Eye (tissue), 1 donor: Measurements from ENCODE around the gene GNL2.
A peak's percentile ranks its signal among the peaks of the same experiment; 100 is the strongest.
"Not testable (repeated sequence)": the region's sequence is repeated elsewhere in the genome, so short reads cannot be mapped to it uniquely, and the experiment has no call there.

ENCODE experiments used
- DNase-seq: peaks from one replicate; pipeline ENCODE4 v3.0.0-alpha.2; 2015

GNL2 gene

GRCh38 chr1:37606481-37607263 lies 10.9 kb upstream of the GNL2 start:
- DNase-seq, result no peak

DNA sequence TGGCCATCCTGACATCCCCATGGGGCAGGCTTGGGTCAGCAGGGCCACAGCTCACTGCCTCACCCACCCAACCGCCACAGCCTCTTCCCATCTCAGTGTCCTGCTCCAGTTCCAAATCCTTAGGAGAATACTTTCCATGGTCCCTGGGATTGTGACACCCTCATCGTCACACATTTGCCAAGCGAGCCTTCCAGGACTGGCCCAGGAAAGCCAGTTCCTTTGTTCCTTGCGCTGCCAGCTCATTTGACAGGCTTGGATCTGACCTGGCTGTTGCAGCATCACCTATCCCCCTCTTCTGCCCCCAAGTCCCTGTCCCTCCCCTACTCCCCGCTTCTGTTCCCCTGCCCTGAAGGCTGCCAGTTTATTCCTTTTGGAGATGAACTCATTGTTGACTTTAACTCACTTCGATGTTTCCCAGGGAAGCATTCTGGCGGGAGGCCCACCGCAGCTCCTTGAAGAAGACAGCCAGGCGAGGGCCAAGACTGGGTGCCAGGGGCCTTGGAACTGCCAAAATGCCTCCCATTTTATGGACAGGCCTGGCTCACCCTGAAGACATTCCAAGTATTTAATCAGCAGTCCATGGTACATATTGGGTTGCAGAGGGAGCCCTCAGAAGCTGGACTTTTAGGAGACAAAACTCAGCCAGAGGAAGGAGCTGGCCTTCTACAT lies 10.2 kb upstream of the GNL2 start:
- no peak for DNase-seq

- no peak for DNase-seq
These were observed 9.4 kb upstream of the GNL2 start for GRCh38 chr1:37605061-37605650.

- peak; percentile 72 for DNase-seq
These were observed 7.3 kb upstream of the GNL2 start for GRCh38 chr1:37602750-37603694.

GRCh38 chr1:37601441-37601840 lies 5.7 kb upstream of the GNL2 start:
- DNase-seq, result no peak

DNA sequence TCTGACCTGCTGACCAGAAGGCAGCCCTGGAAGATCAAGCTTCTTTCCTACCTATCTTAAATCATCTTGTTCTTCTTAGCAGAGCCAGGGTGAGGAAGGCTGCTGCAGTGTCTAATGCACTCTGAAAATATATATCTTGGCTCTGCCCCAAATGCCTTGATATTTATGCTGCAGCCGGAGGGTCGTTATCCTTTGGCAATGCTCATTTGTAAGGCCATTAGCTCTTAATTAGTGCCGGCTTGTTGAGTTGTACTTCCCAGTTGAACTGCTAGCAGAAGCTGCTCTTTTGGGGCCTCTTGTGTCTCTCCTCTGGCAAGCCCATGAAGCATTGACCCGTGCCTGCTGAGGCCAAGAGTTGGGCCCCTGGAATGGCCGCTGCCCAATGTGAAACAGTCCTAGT lies 4.2 kb upstream of the GNL2 start:
- DNase-seq, result peak; percentile 78

DNA sequence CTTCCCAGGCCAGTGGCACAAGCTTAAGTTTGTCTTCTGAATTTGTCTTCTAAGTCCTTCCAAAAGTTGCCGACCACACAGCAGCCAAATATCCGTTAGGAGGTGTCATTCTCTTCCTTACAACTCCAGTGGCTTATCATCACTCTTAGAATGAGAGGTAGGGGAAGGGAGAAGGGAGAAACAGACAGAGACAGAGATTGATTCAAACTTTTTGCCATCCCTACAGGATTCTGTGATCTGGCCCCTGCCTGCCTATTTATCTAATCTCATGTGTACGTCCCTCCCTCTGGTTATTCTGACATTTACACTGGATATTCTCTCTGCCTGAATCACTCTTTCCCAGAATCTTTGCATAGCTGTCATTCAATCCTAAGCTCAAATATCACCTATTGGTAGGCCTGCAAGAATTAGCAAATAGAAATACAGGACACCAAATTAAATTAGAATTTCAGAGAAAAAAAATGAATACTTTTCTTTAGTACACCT lies 488 bp upstream of the GNL2 start:
- DNase-seq, result no peak

DNA sequence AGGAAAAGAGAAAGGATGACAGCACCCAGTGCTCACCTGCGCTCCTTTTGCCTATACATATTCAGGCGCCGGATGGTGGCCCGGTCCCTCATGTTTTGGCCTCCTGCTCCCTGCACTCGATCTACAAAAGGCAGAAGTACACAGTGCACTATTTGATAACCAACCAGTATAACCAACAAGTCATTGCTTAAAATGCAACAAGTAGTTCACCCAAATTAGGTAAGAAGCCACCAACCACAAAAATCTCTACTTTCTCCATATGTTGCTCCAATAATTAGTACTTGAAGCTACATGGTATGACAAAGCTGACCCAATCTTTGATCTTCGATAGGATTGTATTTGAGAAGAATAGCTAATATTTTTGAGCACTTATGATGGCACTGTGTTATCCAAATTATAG lies 2.0 kb downstream of the GNL2 start:
- no peak for DNase-seq

- no peak for DNase-seq
These were observed 6.8 kb downstream of the GNL2 start for GRCh38 chr1:37588939-37589338.

GRCh38 chr1:37584544-37584943 lies 11.2 kb downstream of the GNL2 start:
- not testable (repeated sequence) for DNase-seq

- DNase-seq, result no peak
These were observed 20.0 kb downstream of the GNL2 start for GRCh38 chr1:37575692-37576091.

DNA sequence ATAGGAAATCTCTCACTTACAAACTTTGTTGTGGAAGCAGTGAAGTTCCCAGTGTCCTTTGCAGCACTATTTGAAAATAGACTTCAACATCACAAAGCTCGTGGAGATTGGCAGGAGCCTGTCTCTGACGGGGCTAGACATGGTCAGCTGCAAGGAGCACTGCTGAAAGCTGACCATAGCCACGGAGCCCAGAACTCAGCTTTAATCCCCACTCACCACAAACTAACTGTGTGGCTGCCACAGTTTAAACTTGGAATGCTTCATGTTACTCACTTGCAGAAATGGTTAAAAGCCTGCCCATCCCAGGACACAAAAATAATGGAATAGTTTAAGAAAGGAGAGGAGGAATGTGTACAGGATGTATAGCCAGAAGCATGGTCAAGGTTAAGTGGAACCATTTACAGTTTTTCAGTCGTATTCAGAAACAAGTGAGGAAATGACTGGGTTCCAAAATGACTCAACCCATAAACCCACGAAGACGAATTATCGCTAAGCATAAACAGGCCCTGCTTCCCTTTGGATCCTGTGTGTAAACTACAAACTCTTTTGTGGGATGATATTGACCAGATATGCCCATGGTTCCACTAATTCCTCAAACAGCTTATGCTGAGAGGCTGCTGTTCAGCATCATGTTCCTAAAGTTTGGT lies 20.8 kb downstream of the GNL2 start:
- no peak for DNase-seq

DNA sequence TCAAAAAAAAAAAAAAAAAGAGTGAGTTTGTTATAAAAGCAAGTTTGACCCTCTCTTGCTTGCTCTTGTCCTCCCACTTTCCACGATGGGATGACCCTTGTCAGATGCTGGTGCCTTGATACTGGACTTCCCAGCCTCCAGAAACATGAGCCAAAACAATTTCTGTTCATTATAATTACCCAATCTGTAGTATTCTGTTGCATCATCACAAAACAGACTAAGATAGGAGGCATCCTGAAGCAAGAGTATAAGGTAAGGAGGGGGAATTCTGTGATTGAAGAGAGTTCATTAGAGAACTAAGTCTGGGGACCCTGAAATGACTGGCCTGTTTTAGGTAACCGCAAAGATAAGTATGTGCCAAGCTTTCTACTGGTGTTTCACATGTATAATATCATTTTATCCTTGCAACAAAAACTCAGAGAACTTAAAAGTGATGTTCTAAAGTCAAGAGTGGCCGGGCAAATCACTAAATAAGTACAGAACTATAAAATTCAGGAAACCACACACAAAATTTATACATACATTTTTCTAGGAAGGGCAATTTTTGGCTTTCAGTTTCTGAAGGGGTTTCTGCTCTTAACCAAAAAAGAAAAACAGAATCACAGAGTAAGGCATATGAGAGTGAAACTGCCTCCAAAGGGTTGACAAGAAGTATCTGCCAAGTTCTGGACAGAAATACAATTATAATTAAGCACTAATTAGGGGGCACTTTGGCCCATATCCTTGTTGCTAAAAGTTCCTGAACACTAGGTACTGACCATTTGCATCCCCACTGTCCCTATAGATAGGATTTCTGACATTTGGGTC lies 25.0 kb downstream of the GNL2 start:
- no peak for DNase-seq

DNA sequence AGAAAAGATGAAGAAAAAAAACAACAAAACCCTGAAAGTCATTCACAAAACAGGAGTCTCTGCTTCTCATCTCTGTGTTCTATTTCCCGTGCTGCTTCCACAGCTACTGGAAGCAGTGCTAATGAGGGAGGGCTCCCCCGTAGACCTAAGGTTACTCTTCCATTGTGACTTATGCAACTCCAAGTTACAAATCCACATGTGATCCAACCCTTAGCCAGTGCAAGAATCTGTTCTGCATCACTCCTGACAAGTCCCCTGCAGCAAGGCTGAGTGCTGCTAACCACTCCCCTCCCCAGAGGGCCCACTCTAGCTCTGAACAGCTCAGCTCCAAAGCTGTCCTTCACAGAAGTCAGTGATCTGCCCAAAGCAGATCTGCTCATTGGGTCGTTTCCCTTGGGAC lies 28.7 kb downstream of the GNL2 start:
- no peak for DNase-seq

DNA sequence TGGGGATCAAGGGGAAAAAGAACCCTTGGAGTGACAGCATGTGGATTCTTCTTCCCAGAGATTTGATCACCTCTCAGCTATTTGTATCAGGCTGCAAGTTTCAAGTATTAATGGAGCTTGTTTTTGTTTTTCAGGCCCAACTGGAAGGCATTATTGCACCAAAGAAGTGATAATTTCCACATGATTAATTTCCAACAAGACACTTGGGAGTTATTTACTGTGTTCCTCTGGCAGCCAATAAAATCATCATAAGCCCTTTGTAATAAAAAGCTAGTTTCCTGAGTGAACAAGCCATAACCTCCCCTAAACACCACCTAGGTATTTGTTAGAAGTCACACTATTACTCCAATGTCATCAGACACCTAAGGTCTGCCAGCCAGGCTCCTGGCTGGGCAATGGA lies 30.8 kb downstream of the GNL2 start:
- DNase-seq, result no peak

DNA sequence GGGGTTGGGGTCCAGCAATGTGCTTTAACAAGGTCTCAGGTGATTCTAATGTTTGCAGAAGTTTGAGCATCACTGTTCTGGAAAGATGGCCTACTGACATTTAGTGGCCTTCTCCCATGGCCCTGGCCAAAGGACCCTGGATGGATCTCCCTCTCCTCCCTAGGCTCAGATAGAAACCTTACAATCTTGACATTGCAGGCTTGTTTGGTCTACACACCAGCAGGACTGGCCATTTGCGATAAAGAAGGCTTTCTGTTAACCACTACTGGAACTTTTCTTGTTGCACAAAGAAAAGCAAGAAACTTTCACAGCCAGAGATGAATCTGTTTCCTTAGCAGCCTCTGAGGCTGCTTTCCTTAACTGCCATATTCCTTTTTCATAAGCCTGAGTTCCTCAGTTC lies 32.8 kb downstream of the GNL2 start:
- DNase-seq, result no peak

DNA sequence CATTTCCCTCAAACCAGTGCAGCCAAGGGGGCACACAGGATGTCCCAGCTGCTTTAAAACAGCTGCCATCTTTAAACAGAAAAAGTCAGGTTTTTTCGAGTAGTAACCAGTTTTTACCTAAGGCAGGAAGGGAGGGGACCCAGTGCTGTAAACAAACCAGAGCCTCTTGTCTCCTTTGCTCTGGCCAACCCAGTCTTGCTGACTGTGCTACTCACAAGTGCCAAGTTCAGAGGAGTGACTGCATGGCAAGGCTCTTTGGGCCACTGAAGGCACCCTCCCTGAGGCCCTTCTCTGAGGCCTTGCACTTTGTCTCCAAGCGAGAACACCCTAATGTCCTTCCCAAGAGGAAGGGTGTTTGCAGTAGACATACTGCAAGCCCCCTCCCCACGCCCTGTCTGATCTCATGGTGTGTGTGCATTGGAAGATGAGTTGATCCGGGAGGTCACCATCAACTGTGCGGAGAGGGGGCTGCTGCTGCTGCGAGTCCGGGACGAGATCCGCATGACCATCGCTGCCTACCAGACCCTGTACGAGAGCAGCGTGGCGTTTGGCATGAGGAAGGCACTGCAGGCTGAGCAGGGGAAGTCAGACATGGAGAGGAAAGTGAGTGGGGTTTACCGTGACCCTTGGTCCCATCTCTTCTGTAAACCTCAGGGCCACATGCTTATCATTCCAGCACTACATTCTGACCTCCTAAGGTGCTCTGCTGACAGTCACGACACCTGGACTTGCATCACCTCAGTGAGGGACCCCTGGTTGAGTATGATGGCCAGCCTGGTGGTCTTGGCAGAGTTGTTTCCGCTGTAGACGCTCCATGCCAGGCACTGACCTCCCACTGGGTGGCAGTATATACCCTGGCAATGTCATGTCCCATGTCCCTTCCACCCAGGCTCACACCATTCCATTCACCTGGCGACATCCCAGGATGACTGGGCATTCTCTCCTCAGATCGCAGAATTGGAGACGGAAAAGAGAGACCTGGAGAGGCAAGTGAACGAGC lies 34.3 kb downstream of the GNL2 start:
- peak; percentile 18 for DNase-seq

DNA sequence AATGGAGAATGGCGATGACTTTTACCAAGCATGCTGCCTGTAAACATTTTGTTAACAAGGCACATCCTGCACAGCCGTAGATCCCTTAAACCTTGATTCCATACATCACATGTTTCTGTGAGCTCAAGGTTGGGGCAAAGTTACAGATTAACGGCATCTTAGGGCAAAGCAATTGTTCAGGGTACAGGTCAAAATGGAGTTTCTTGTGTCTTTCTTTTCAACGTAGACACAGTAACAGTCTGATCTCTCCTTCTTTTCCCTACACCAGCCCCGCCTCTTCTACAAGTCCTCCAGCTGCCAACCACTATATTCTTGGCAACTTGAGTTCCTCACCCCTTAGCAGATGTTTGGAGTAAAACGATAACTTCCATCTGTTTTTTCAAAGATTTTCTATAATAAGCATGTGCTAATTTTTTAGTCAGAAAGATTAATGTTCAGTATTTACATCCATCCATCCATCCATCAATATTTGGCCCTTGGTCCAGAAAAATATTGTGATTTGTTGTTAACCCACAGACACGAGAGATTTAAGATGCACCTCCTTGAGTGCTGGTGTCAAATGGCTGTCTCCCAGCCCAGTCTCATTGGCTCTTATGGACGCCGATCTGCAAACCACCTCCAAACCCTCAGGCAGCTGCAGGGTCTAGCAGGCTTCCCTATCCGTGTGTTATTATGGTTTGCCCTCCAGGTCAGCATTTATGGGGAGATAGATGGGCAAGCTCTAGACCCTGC lies 35.2 kb downstream of the GNL2 start:
- DNase-seq, result no peak

DNA sequence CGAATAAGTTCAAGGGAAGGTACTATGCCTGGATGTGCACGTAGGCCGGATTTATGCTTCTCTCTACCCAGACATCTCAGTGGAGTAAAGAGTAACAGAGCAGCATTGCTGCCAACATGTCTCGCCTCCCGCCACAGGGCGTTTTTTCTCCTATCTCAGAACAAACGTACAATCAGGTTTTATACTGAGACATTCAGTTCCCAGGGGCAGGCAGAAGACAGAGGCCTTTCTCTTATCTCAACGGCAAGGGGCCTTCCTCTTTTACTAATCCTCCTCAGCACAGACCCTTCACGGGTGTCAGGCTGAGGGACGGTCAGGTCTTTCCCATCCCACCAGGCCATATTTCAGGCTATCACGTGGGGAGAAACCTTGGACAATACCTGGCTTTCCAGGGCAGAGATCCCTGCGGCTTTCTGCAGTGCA lies 35.8 kb downstream of the GNL2 start:
- DNase-seq, result not testable (repeated sequence)
